A549 (cell line): ENCODE measurements around the gene GRIN3A.

Experiments used
- EHF ChIP-seq: fragments of 250-450 bp; sonication (Bioruptor Pico); IDR thresholded peaks from 2 replicates; pipeline ENCODE4 v1.5.0; 2020; ENCODE audit warnings: mild to moderate bottlenecking
- EP300 ChIP-seq, 2 experiments: fragments of >200 bp; sonication (Bioruptor Twin); formaldehyde crosslinking; IDR thresholded peaks; 2 replicates in 1 of 2; 3 replicates in 1 of 2; pipeline ENCODE4 v1.6.1; 2016 to 2017
- MAX ChIP-seq: IDR thresholded peaks from 2 replicates; pipeline ENCODE4 v1.6.1; 2012
- POLR2A ChIP-seq: IDR thresholded peaks from 2 replicates; pipeline ENCODE4 v1.6.1; 2012; ENCODE audit warnings: mild to moderate bottlenecking, low read length
- TF ChIP-seq, protein P1 (sequence below): fragments of >200 bp; sonication (Bioruptor Twin); formaldehyde crosslinking; IDR thresholded peaks from 3 replicates; pipeline ENCODE4 v1.5.1; 2016

DNA sequence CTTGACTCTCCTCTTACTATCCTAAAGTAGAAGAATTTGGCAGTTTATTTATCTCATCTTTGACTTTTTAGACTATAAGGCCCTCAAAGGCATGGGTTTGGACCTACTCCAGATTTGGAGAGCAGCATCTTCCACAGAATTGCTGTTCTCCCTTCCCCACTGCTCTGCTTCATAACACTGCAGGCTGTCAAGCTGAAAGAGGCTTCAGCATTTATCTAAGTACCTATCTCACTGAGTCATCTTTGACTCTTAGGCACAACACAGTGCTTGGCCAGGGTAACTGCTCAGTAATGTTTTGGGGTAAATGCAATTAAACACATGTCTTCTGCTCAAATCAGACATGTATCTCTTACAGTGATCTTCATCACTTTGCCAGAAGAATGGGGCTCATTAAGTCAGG lies 60.6 kb downstream of the GRIN3A start:
- TF ChIP-seq, protein P1, sequence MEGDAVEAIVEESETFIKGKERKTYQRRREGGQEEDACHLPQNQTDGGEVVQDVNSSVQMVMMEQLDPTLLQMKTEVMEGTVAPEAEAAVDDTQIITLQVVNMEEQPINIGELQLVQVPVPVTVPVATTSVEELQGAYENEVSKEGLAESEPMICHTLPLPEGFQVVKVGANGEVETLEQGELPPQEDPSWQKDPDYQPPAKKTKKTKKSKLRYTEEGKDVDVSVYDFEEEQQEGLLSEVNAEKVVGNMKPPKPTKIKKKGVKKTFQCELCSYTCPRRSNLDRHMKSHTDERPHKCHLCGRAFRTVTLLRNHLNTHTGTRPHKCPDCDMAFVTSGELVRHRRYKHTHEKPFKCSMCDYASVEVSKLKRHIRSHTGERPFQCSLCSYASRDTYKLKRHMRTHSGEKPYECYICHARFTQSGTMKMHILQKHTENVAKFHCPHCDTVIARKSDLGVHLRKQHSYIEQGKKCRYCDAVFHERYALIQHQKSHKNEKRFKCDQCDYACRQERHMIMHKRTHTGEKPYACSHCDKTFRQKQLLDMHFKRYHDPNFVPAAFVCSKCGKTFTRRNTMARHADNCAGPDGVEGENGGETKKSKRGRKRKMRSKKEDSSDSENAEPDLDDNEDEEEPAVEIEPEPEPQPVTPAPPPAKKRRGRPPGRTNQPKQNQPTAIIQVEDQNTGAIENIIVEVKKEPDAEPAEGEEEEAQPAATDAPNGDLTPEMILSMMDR = no peak
- no peak for TF ChIP-seq EP300 (IDR thresholded peaks at IDR 0.05)
- TF ChIP-seq EHF = no peak
- no peak for TF ChIP-seq MAX
- TF ChIP-seq POLR2A = no peak
